ENCODE data around the gene TFF1.

The TFF1 gene

DNA sequence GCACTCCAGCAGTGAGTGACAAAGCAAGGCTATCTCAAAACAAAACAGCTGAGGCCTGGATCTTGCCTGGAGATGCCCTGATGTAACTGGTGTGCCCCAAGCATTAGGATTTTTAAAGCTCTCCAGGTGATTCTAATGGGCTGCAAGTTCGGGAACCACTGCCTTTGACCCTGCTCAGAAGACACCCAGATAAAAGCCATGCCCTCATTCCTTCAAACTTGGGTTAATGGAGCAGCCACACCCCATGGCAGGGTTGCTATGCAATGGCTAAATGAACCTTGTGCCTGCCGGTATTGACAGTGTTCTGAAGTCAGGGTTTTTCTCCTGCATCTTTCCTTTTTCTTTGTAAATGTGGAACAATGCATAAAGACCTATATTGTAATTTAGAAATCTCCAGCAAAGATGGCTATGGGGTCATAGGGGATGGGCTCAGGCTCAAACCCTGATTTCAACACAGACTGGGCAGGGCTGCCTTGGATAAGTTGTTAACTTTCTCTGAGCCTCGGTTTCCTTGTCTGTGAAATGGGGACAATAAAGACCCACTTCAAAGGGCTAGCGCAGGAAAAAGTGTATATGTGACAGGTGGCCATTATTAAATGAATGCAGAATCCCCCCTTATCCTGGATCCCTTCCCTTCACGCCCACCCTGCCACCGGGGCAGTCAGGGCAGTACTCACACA is 51.6 kb downstream of the TFF1 start:
- POLR2A ChIA-PET: no interaction called here
- TF ChIP-seq CTCF (IDR thresholded peaks at IDR 0.05; ENCODE audit: insufficient read depth, low read length, missing control alignments): no peak
- H3K4me3 ChIP-seq (ENCODE audit: low read depth, low read length): no peak overlapping the region
- DNase-seq (ENCODE audit: low read depth, low spot score): no peak
- CTCF ChIA-PET: no interaction called here

GRCh38 chr21:42313501-42313969 is 52.8 kb downstream of the TFF1 start:
- ChIA-PET POLR2A (no interaction called here), CTCF (no interaction called here)

DNA sequence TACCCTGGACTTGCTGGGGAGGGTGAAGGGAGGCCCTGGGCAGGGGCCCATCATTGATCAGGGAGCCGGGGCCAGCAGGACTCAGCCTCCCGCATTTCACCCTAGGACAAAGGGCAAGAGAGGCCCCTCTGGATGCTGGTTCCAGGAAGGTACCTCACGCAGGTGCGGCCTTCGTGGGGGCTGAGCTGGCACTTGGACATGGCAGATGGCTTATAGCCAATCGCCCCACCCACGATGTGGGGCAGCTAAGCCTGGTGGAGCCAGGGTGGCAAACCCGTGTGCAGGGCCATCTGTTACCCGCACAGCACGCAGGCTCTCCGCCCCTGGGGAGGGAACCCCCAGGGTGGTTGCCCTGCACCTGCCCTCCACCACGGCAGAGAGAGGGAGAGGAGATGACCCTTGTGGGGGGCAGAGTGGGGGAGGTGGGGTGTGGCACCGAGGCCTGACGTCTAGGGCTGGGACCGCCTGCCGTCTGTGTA is 53.7 kb downstream of the TFF1 start:
- POLR2A ChIA-PET: no interaction called here

More at GRCh38 chr21:42313501-42313969, 52.8 kb downstream of the TFF1 start:
- no peak overlapping the region for H3K4me3 ChIP-seq (ENCODE audit: low read depth, low read length)
- no peak for DNase-seq (ENCODE audit: low read depth, low spot score)
- TF ChIP-seq CTCF (IDR thresholded peaks at IDR 0.05; ENCODE audit: insufficient read depth, low read length, missing control alignments): no peak

More for the DNA sequence above, 53.7 kb downstream of the TFF1 start:
- CTCF ChIA-PET: interaction anchor here (0.9 kb wide), 1 partner anchor 167 kb away, joined by 3 read pairs; no protein-coding TSS in a partner anchor
- TF ChIP-seq CTCF (IDR thresholded peaks at IDR 0.05; ENCODE audit: insufficient read depth, low read length, missing control alignments): no peak
- no peak overlapping the region for H3K4me3 ChIP-seq (ENCODE audit: low read depth, low read length)
- no peak for DNase-seq (ENCODE audit: low read depth, low spot score)

All from AG04449 (cell line).